ENCODE results near the gene ZNF622.
"Not testable (repeated sequence)": the region's sequence is repeated elsewhere in the genome, so short reads cannot be mapped to it uniquely, and the experiment has no call there.

Gene ZNF622

GRCh38 chr5:16489322-16489791 is 23.8 kb upstream of the ZNF622 start:
- Mint-ChIP-seq H3K4me1 (peaks cover 12% of the 10 kb centered on the region), H3K36me3 (peaks cover 4% of the 10 kb centered on the region), H3K27ac (no peak overlapping the region), H3K4me3 (no peak overlapping the region), H3K9me3 (peaks cover 1% of the 10 kb centered on the region), H3K27me3 (no peaks in the 10 kb centered on the region)
- CTCF ChIA-PET = interaction anchor here (0.8 to 1.3 kb wide), 3 partner anchors 63 to 178 kb away, joined by 4 to 6 read pairs (median 5); no protein-coding TSS in a partner anchor
- DNase-seq = no peak

- CTCF ChIA-PET = interaction anchor here (1.0 kb wide), 1 partner anchor 645 kb away, joined by 4 read pairs; no protein-coding TSS in a partner anchor
- no peak overlapping the region for H3K27ac Mint-ChIP-seq
- H3K9me3 Mint-ChIP-seq = no peaks in the 10 kb centered on the region
These were observed 21.9 kb upstream of the ZNF622 start for GRCh38 chr5:16487456-16487855.

GRCh38 chr5:16486711-16487111 is 21.1 kb upstream of the ZNF622 start:
- no peak for DNase-seq
- CTCF ChIA-PET = no interaction called here
- no peak overlapping the region for H3K4me3 Mint-ChIP-seq
- H3K27ac Mint-ChIP-seq = no peak overlapping the region
- H3K9me3 Mint-ChIP-seq = no peaks in the 10 kb centered on the region
- peaks cover 12% of the 10 kb centered on the region for H3K4me1 Mint-ChIP-seq
- no peaks in the 10 kb centered on the region for H3K27me3 Mint-ChIP-seq
- H3K36me3 Mint-ChIP-seq = peaks cover 5% of the 10 kb centered on the region

More at GRCh38 chr5:16487456-16487855, 21.9 kb upstream of the ZNF622 start:
- DNase-seq = no peak
- Mint-ChIP-seq H3K4me3 (no peak overlapping the region), H3K36me3 (peaks cover 4% of the 10 kb centered on the region), H3K4me1 (peaks cover 12% of the 10 kb centered on the region), H3K27me3 (no peaks in the 10 kb centered on the region)

GRCh38 chr5:16485656-16486055 is 20.1 kb upstream of the ZNF622 start:
- CTCF ChIA-PET = no interaction called here
- H3K4me1 Mint-ChIP-seq = peaks cover 12% of the 10 kb centered on the region
- no peak overlapping the region for H3K4me3 Mint-ChIP-seq
- peaks cover 10% of the 10 kb centered on the region for H3K36me3 Mint-ChIP-seq
- DNase-seq = no peak
- H3K27me3 Mint-ChIP-seq = no peaks in the 10 kb centered on the region
- H3K27ac Mint-ChIP-seq = no peak overlapping the region
- no peaks in the 10 kb centered on the region for H3K9me3 Mint-ChIP-seq

DNA sequence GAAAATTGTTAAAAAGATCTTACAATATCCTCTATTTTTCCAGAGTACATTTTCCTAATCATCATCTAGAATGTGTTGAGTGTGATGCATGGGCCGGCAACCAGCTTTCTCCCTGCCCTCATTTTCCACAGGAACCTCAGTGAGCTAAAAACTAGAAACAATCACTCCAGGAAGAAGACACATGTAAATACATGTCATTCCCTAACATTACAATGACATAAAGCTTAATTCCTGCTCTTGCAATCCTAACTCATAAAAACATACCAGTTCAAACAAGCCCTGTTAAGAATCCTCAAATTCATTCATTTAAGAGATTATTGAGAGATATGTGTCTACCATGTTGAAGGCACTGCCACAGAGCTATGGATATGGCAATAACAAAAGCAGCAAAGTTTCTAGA is 18.5 kb upstream of the ZNF622 start:
- Mint-ChIP-seq H3K4me1 (peaks cover 12% of the 10 kb centered on the region), H3K27me3 (no peaks in the 10 kb centered on the region), H3K36me3 (peaks cover 18% of the 10 kb centered on the region), H3K27ac (no peak overlapping the region), H3K4me3 (no peak overlapping the region), H3K9me3 (no peaks in the 10 kb centered on the region)
- no peak for DNase-seq
- CTCF ChIA-PET = interaction anchor here (1.2 to 2.1 kb wide), 2 partner anchors 28 to 69 kb away, joined by 3 to 5 read pairs; no protein-coding TSS in a partner anchor

DNA sequence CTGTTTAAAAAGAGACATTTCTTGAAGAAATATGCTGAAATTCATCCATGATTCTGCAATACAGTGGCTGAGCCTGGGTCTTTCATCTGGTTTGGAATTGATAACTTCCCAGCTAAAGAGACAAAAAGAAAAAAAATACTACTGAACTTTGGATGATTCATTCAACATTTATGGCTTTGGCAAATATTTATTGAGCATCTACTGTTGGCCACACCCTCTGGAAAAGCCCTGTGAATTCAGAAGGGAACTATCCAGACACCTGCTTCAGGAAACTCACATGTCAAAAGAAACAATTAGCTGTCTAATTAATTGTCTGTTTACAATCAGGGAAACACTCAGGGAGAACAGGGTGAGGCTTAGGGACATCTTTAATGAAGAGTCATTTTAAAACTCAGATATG is 17.8 kb upstream of the ZNF622 start:
- Mint-ChIP-seq H3K27me3 (no peaks in the 10 kb centered on the region), H3K36me3 (peaks cover 18% of the 10 kb centered on the region), H3K27ac (no peak overlapping the region), H3K9me3 (no peaks in the 10 kb centered on the region), H3K4me3 (no peak overlapping the region), H3K4me1 (peaks cover 12% of the 10 kb centered on the region)
- DNase-seq = no peak
- CTCF ChIA-PET = interaction anchor here (0.6 to 2.1 kb wide), 3 partner anchors 9 to 70 kb away, joined by 3 to 5 read pairs (median 3); no protein-coding TSS in a partner anchor

GRCh38 chr5:16482891-16483290 is 17.3 kb upstream of the ZNF622 start:
- CTCF ChIA-PET = interaction anchor here (0.6 to 2.1 kb wide), 3 partner anchors 10 to 27 kb away, joined by 3 to 5 read pairs (median 3); no protein-coding TSS in a partner anchor
- no peaks in the 10 kb centered on the region for H3K9me3 Mint-ChIP-seq
- peaks cover 16% of the 10 kb centered on the region for H3K36me3 Mint-ChIP-seq
- H3K27me3 Mint-ChIP-seq = no peaks in the 10 kb centered on the region
- no peak overlapping the region for H3K4me3 Mint-ChIP-seq
- H3K27ac Mint-ChIP-seq = no peak overlapping the region
- no peak for DNase-seq
- peaks cover 12% of the 10 kb centered on the region for H3K4me1 Mint-ChIP-seq

DNA sequence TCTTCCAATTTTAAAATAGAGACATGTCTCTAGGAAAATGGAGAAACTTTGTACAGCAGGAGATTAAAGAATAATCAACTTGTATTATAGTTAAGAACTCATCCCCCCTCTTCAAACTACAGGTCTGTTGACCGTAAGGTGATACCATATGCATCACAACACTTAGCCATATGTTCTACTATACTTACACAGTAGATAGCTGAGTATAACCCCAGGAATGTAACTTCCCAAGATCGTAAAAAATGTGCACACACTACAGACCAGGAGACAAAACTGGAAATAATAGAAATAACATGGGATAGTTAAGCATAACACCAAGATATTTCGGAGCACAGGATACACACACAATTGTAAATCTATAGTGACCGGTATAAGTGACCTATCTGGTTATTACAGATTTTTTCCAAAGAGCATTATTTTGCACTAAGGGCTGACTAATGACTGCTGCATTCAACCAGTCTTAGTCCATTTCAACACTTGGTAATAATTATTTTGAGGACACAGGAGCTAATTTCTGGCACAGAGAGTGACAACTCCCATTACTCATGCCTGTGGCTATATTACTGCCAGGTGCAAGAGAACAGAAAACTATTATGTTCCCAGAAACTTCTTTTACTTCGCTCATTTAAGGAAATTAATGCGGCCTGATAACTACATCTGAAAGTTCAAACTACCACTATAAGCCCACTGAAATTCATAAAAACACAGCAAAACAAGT is 15.4 kb upstream of the ZNF622 start:
- Mint-ChIP-seq H3K4me1 (no peaks in the 10 kb centered on the region), H3K4me3 (no peak overlapping the region), H3K9me3 (no peaks in the 10 kb centered on the region), H3K27ac (no peak overlapping the region), H3K36me3 (peaks cover 19% of the 10 kb centered on the region), H3K27me3 (no peaks in the 10 kb centered on the region)
- no peak for DNase-seq
- CTCF ChIA-PET = no interaction called here

- Mint-ChIP-seq H3K4me1 (no peaks in the 10 kb centered on the region), H3K36me3 (peaks cover 22% of the 10 kb centered on the region), H3K4me3 (no peak overlapping the region), H3K27me3 (no peaks in the 10 kb centered on the region), H3K9me3 (no peaks in the 10 kb centered on the region), H3K27ac (no peak overlapping the region)
- CTCF ChIA-PET = no interaction called here
- DNase-seq = no peak
These were observed 14.5 kb upstream of the ZNF622 start for GRCh38 chr5:16480144-16480543.

GRCh38 chr5:16477541-16477940 is 11.9 kb upstream of the ZNF622 start:
- no peaks in the 10 kb centered on the region for H3K9me3 Mint-ChIP-seq
- H3K27me3 Mint-ChIP-seq = no peaks in the 10 kb centered on the region
- no peak overlapping the region for H3K27ac Mint-ChIP-seq
- CTCF ChIA-PET = interaction anchor here (0.6 kb wide), 1 partner anchor 642 kb away, joined by 5 read pairs; no protein-coding TSS in a partner anchor
- no peak overlapping the region for H3K4me3 Mint-ChIP-seq
- H3K36me3 Mint-ChIP-seq = peaks cover 31% of the 10 kb centered on the region
- DNase-seq = no peak
- no peaks in the 10 kb centered on the region for H3K4me1 Mint-ChIP-seq

- not testable (repeated sequence) for H3K9me3 Mint-ChIP-seq, DNase-seq, H3K4me1 Mint-ChIP-seq, H3K27me3 Mint-ChIP-seq, H3K4me3 Mint-ChIP-seq, H3K27ac Mint-ChIP-seq
- CTCF ChIA-PET = interaction anchor here (1.1 kb wide), 1 partner anchor 9 kb away, joined by 3 read pairs; no protein-coding TSS in a partner anchor
- peaks cover 27% of the 10 kb centered on the region for H3K36me3 Mint-ChIP-seq
These were observed 10.8 kb upstream of the ZNF622 start for GRCh38 chr5:16476417-16476816.

DNA sequence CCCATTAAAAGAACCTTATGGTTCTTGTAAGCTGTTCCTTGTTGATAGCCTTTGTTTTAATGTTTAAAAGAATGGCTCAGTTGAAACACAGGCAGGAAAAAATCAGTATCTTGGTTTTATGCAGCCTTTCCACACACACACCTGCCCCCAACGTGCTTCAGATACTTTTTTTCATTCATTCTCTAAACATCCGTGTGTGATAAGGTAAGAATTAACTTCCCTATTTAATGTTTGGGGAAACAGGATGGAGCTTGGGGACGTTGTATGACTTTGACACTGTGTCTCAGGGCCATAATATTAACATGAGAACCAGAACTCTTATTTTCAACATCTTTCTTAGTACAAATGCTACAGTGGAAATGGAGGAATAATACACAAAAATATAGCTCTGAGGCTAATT is 5.8 kb upstream of the ZNF622 start:
- peaks cover 22% of the 10 kb centered on the region for H3K4me1 Mint-ChIP-seq
- peaks cover 22% of the 10 kb centered on the region for H3K36me3 Mint-ChIP-seq
- no peaks in the 10 kb centered on the region for H3K9me3 Mint-ChIP-seq
- H3K27me3 Mint-ChIP-seq = no peaks in the 10 kb centered on the region
- H3K4me3 Mint-ChIP-seq = no peak overlapping the region
- CTCF ChIA-PET = interaction anchor here (1.1 to 8.9 kb wide), 2 partner anchors 15 to 79 kb away, joined by 3 to 47 read pairs; no protein-coding TSS in a partner anchor
- DNase-seq = no peak
- no peak overlapping the region for H3K27ac Mint-ChIP-seq

DNA sequence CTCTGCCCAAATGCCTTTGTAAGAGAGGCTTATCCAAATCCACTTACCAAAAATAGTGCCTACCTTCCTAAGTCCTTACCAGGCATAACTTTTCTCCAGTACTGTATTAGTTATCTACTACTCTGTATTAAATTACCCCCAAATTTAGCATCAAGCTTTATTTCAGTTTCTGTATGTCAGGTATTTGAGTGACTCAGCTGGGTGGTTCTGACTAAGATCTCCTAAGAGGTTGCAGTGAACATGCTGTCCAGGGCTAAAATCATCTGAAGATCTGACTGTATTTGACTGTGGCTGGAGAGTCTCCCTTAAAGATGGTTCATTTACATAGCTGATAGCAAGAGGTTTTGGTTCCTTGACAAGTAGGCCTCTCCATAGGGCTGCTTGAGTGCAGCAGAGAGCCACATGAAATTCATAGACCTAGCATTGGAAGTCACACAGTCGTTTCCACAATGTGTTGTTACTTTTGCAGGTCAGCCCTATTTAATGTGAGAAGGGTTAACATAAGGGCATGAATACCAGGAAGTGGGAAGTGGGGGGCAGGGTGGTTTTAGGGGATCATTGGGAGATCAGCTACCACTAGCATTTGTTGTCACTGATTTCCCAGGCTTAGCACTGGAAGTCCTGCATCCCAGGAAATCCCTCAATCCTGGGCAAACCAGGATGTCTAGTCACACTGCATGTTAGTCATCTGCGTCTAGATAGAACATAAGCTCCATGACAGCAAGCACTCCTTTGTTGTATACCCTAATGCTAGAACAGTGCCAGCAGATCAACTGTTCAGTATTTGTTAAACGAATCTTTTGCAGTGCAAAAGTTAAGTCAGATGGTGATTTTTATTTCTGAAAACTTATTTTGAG is 2.0 kb upstream of the ZNF622 start:
- Mint-ChIP-seq H3K4me1 (peaks cover 50% of the 10 kb centered on the region), H3K9me3 (no peaks in the 10 kb centered on the region), H3K4me3 (peak overlapping the region; percentile 98), H3K27ac (peak overlapping the region; percentile 94), H3K27me3 (no peaks in the 10 kb centered on the region), H3K36me3 (peaks cover 38% of the 10 kb centered on the region)
- DNase-seq = no peak
- CTCF ChIA-PET = interaction anchor here (1.0 to 8.9 kb wide), 4 partner anchors 9 to 118 kb away, joined by 3 to 47 read pairs (median 4); no protein-coding TSS in a partner anchor

Measured in activated naive CD4-positive, alpha-beta T cell treated with anti-CD3 and anti-CD28 coated beads, Interleukin-2, amount 10 ng/mL, durations not matched to agents 7 days and 5 days (primary cell).